ENCODE measurements around the gene SYNGR2.

- TF ChIP-seq TCF7L2 (IDR thresholded peaks at IDR 0.05; ENCODE audit: borderline replicate concordance, extremely low read depth, insufficient read depth, insufficient read length) (no peak), REST (IDR thresholded peaks at IDR 0.05; ENCODE audit: low read depth) (no peak), POLR2AphosphoS5 (IDR thresholded peaks at IDR 0.05; ENCODE audit: low read depth, low read length) (no peak), POLR2A (IDR thresholded peaks at IDR 0.05; ENCODE audit: borderline replicate concordance, extremely low read depth, insufficient read depth, insufficient read length) (no peak), FOSL1 (IDR thresholded peaks at IDR 0.05; ENCODE audit: low read depth) (no peak), CBX3 (IDR thresholded peaks at IDR 0.05; ENCODE audit: low read depth) (no peak), EZH2phosphoT487 (IDR thresholded peaks at IDR 0.05; ENCODE audit: borderline replicate concordance) (no peak), EZH2 (IDR thresholded peaks at IDR 0.05) (no peak), YY1 (IDR thresholded peaks at IDR 0.05; ENCODE audit: extremely low read depth, insufficient replicate concordance, low read depth, low read length) (no peak), SIN3A (IDR thresholded peaks at IDR 0.05; ENCODE audit: low read depth) (no peak), RAD21 (IDR thresholded peaks at IDR 0.05; ENCODE audit: low read depth) (no peak), JUND (IDR thresholded peaks at IDR 0.05) (no peak), MAX (IDR thresholded peaks at IDR 0.05) (no peak)
- TF ChIP-seq, protein P1, sequence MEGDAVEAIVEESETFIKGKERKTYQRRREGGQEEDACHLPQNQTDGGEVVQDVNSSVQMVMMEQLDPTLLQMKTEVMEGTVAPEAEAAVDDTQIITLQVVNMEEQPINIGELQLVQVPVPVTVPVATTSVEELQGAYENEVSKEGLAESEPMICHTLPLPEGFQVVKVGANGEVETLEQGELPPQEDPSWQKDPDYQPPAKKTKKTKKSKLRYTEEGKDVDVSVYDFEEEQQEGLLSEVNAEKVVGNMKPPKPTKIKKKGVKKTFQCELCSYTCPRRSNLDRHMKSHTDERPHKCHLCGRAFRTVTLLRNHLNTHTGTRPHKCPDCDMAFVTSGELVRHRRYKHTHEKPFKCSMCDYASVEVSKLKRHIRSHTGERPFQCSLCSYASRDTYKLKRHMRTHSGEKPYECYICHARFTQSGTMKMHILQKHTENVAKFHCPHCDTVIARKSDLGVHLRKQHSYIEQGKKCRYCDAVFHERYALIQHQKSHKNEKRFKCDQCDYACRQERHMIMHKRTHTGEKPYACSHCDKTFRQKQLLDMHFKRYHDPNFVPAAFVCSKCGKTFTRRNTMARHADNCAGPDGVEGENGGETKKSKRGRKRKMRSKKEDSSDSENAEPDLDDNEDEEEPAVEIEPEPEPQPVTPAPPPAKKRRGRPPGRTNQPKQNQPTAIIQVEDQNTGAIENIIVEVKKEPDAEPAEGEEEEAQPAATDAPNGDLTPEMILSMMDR (IDR thresholded peaks at IDR 0.05 in 2 of 3, conservative IDR thresholded peaks at IDR 0.05 in 1 of 3; ENCODE audit: borderline replicate concordance in 1 of 3, insufficient read depth in 1 of 3, low read depth in 2 of 3, low read length in 2 of 3): no peak
Measured at GRCh38 chr17:78124081-78124835, 44.1 kb upstream of the SYNGR2 start.
